DOHH2 (cell line): ENCODE data around the gene C9orf78.

ENCODE experiments used
- EZH2phosphoT487 ChIP-seq: fragments of 200-600 bp; sonication (generic); IDR thresholded peaks from 2 replicates; pipeline ENCODE4 v1.6.1; 2017; ENCODE audit warnings: borderline replicate concordance, mild to moderate bottlenecking, antibody characterized with exemption, low read length, moderate library complexity, mixed read lengths
- TF ChIP-seq, protein P1 (sequence below): fragments of 200-600 bp; sonication (generic); IDR thresholded peaks from one replicate; pipeline ENCODE4 v1.5.1; 2014; ENCODE audit warnings: antibody characterized with exemption, mild to moderate bottlenecking, low read depth, low read length; ENCODE audit not compliant: poor library complexity, severe bottlenecking

DNA sequence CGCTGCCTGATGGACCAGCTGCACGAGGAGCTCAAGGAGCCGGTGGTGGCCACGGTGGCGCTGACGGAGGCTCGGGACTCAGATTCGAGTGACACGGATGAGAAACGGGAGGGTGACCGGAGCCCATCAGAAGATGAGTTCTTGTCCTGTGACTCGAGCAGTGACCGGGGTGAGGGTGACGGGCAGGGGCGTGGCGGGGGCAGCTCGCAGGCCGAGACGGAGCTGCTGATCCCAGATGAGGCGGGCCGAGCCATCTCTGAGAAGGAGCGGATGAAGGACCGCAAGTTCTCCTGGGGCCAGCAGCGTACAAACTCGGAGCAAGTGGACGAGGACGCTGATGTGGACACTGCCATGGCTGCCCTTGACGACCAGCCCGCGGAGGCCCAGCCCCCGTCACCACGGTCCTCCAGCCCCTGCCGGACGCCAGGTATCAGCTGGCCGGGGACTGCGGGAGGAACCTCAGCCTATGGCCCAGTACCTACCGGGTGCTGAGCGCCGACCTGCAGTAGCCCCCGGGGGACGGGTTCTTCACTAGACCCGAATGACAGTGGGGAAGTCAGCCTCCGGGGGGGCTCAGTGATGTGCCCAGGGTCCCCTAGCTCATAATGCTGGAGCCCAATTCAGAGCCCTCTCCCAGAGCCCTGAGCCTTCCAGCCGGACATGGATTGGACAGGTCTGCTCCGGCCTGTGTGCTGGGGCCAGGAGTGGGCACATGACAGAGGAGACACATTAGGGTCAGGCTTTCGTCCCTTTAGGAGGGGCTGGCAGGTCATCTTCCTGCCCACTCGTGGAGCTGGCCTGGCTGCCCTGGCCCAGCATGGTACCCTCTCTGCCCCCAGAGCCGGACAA, 33.2 kb upstream of the C9orf78 start:
- TF ChIP-seq, protein P1, sequence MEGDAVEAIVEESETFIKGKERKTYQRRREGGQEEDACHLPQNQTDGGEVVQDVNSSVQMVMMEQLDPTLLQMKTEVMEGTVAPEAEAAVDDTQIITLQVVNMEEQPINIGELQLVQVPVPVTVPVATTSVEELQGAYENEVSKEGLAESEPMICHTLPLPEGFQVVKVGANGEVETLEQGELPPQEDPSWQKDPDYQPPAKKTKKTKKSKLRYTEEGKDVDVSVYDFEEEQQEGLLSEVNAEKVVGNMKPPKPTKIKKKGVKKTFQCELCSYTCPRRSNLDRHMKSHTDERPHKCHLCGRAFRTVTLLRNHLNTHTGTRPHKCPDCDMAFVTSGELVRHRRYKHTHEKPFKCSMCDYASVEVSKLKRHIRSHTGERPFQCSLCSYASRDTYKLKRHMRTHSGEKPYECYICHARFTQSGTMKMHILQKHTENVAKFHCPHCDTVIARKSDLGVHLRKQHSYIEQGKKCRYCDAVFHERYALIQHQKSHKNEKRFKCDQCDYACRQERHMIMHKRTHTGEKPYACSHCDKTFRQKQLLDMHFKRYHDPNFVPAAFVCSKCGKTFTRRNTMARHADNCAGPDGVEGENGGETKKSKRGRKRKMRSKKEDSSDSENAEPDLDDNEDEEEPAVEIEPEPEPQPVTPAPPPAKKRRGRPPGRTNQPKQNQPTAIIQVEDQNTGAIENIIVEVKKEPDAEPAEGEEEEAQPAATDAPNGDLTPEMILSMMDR = no peak
- no peak for TF ChIP-seq EZH2phosphoT487
